22Rv1 (cell line): ENCODE results near the gene TLL2.

Source experiments
- H3K27ac ChIP-seq: fragments of 450-650 bp; 2 replicates; pipeline ENCODE4 v1.5.1; 2017
- ZFX ChIP-seq: fragments of 450-650 bp; IDR thresholded peaks from 2 replicates; pipeline ENCODE4 v1.6.1; 2017; ENCODE audit warnings: antibody characterized with exemption, borderline replicate concordance
- TF ChIP-seq, protein P1 (sequence below): fragments of 450-650 bp; IDR thresholded peaks from 2 replicates; pipeline ENCODE4 v1.5.1; 2017; ENCODE audit warnings: mild to moderate bottlenecking

Gene TLL2

DNA sequence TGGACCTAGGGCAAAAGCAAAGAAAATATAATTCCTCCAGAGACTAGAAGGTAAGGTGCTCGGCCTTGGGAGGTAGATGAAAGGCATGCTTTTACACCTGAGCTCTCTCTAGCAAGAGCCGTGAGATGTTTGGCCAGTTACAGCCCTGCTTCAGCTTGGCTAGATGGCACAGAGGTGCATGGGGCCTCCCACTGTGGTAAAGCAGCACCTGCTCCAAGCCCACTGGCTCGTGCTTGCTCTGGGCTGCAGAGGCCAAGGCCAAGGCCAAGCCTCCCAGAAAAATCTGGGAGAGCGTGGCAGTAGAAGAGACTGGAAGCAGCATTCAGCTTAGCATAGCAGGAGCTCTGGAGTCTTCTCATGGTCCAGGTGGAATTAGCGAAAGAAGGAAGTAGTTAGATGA lies 123.9 kb downstream of the TLL2 start:
- TF ChIP-seq ZFX: no peak
- TF ChIP-seq, protein P1, sequence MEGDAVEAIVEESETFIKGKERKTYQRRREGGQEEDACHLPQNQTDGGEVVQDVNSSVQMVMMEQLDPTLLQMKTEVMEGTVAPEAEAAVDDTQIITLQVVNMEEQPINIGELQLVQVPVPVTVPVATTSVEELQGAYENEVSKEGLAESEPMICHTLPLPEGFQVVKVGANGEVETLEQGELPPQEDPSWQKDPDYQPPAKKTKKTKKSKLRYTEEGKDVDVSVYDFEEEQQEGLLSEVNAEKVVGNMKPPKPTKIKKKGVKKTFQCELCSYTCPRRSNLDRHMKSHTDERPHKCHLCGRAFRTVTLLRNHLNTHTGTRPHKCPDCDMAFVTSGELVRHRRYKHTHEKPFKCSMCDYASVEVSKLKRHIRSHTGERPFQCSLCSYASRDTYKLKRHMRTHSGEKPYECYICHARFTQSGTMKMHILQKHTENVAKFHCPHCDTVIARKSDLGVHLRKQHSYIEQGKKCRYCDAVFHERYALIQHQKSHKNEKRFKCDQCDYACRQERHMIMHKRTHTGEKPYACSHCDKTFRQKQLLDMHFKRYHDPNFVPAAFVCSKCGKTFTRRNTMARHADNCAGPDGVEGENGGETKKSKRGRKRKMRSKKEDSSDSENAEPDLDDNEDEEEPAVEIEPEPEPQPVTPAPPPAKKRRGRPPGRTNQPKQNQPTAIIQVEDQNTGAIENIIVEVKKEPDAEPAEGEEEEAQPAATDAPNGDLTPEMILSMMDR: no peak
- no peak overlapping the region for H3K27ac ChIP-seq

DNA sequence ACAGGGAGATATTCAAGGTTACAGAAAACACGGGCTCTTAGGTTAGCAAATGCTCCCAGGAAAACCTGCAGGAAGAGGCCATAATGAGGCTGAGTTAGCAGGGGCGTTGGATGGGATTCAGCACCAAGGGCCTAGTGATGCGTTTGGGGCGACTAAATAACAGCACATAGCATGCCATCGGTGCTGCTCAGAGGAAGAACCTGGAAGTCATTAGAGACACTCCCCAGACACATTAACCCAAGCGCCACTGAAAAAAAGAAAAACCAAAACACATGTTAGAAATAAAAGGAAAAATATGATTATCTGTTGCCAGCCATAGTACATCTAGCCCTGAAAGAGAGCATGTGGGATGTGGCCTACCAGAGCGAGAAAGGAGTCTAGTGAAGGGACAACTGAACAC lies 126.1 kb downstream of the TLL2 start:
- no peak overlapping the region for H3K27ac ChIP-seq
- TF ChIP-seq, protein P1: no peak
- no peak for TF ChIP-seq ZFX

DNA sequence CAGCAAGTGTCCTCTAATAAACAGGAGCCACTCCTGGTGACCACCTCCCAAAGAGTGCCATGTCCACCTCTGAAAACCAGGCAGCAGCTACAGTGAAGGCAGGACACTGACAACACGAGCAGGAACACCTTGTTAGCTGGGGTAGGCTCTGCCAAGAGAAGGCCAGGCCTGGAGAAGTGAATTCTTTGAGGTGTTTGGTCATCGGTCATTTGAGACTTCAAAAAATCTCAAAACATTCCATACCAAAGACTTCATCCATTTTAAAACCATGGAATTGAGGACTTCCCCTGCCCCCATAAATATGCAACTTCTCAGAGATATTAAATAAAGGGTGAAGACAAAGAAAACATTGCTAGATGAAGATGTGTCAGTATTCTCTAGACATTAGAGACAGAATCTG lies 126.6 kb downstream of the TLL2 start:
- no peak overlapping the region for H3K27ac ChIP-seq
- TF ChIP-seq, protein P1: no peak
- TF ChIP-seq ZFX: no peak

DNA sequence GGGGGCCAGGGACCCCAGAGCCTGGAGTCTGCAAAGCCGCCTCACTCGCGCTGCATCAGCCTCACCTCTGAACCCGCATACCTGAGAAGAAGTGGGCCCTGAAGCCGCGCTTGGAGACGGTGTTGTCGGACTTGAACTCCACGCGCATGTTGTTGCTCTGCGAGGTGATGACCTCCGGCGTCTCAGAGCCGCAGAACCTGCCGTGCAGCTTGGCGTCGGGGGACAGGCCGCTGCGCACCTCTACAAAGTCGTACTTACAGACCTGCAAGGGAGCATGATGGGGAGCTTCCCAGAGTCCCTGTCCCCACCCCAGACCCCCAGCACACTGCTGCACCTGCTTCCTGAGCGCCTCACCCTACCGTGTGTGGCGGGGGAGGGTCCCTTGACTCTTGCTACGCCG lies 129.2 kb downstream of the TLL2 start:
- TF ChIP-seq ZFX: no peak
- TF ChIP-seq, protein P1: no peak
- H3K27ac ChIP-seq: no peak overlapping the region

DNA sequence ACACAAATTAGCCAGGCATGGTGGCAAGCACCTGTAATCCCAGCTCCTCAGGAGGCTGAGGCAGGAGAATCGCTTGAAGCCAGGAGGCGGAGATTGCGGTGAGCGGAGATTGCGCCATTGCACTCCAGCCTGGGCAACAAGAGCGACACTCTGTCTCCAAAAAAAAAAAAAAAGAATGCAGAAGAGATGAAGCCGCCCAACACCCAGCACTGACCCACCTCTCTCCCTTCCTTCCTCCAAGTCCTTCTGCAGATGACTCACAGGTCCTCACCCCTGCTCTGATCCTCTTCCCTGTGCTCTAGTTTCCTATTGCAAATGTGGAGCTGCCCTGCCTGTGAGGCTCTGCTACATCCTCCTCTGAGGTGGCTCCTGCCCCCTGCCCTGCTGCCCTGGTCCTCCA lies 132.9 kb downstream of the TLL2 start:
- H3K27ac ChIP-seq: no peak overlapping the region
- TF ChIP-seq ZFX: no peak
- TF ChIP-seq, protein P1: no peak

DNA sequence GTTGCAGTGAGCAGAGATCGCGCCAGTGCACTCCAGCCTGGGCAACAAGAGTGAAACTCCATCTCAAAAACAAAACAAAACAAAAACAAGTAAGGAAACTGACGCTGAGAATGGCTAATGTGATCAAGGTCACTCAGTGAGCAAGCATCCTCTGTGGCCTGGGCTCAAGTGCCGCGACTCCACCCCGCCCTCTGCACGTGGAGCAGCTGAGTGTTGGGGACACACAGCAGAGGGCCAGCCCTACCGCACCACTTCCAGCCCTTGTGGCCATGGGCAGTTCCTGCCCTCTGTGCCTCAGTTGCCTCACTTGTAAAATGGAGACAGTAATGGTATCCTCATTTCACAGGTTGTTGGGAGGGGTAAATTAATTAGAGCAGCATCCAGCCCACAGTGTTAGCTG lies 134.0 kb downstream of the TLL2 start:
- no peak overlapping the region for H3K27ac ChIP-seq
- no peak for TF ChIP-seq ZFX
- TF ChIP-seq, protein P1: no peak

DNA sequence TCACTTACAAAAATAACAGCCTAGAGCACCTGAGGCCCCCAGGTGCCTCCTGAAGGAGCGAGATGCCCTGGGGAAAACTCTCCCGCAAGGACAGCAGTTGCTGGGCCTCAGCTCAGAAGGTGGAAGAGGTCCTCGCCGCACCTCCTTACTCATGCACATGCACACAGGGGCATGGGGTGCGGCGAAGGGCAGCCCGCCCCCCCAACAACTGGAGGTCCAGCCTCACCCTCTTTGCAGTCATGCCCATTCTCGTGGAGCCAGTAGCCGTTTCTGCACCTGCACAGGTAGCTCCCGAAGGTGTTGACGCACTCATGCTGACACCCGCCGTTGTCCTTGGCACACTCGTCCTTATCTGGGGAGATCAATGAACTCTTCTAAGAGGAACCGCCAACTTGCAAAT lies 135.0 kb downstream of the TLL2 start:
- TF ChIP-seq ZFX: no peak
- TF ChIP-seq, protein P1: no peak
- no peak overlapping the region for H3K27ac ChIP-seq
